ENCODE measurements around the gene GOLGA2.
"Not testable (repeated sequence)": the region's sequence is repeated elsewhere in the genome, so short reads cannot be mapped to it uniquely, and the experiment has no call there.

The GOLGA2 gene

GRCh38 chr9:128293091-128293490 lies 17.3 kb upstream of the GOLGA2 start:
- no peak for DNase-seq

GRCh38 chr9:128292009-128292408 lies 16.2 kb upstream of the GOLGA2 start:
- no peak for DNase-seq

DNA sequence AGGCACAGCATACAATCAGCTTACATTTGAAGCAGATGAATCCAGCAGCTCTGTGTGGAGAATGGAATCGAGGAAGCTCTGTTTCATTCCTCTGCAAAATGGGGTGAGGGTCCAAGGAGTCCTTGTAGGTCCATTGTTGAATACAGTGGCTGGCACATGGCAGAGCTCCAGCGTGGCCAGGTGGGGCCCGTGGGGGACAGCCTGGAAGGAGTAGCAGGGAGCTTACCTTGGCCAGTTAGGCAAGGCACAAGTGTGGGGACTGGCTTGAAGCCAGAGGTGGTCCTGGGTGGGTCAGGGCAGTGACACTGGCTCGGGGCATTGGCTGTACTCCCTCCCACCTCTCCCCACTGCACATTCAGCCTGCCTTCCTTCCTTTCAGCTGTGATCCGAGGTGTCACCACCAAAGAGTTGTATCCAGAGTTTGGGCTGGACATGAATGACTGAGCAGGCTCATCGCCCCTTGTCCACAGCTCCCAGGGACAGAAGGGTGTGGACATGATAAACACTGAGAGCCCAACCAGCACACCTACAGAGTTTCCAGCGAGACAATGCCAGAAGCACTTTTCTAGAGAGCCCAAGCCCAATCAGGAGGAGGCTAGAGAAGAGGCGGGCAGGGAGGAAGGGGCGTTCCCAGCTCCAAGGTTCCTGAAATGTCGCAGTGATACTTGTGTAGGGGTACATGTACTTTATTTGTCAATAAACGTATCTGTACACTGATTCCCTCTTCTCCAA lies 12.6 kb upstream of the GOLGA2 start:
- no peak for DNase-seq

- no peak for DNase-seq
Observed at GRCh38 chr9:128286440-128286839, 10.6 kb upstream of the GOLGA2 start.

- peak; percentile 31 to 75 for DNase-seq
Observed at GRCh38 chr9:128285033-128285784, 9.4 kb upstream of the GOLGA2 start.

DNA sequence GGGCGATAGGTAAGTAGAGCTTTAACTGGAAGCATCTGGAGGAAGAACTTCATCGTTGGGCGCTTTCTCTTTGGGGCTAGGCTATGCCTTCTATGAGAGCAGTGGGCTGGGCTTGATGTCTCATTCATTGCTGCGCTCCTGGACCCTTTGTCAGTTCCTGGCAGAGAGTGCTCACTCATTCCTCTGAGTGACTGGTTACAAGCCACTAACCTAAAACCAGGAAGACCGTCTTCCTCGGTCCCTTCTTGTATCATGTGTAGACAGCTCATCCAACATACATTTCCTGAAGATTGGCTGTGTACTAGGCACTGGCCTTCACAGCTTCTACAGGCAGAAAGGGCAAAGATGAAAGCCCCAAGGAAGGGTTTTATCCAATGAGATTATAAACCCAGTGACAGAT lies 6.7 kb upstream of the GOLGA2 start:
- DNase-seq: no peak

DNA sequence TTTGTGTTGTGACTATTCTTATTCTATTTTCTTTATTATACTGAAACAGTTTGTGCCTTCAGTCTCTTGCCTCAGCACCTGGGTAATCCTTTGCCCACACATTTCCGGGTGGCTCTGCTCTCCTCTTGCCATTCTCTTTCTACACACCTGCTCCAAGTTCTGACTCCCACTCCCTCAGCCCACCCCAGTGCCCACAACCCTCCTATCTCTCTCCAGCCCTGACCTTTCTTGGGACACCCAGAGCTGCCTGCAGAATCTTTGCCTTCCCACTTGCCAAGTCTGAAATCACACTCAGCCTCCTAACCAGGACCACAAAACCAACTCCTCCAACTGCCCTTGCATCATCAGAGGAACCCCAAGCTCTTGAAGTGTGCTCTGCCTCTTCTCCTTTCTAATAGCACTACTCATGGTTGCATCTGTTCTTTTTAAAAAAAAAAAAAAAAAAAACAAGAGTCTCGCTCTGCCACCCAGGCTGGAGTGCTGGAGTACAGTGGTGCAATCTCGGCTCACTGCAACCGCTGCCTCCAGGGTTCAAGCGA lies 4.3 kb upstream of the GOLGA2 start:
- DNase-seq: no peak

- DNase-seq: not testable (repeated sequence)
Observed at GRCh38 chr9:128279088-128280073, 3.6 kb upstream of the GOLGA2 start.

GRCh38 chr9:128276574-128277270 lies 915 bp upstream of the GOLGA2 start:
- peak in 1 of 2 experiments; percentile 27 for DNase-seq

DNA sequence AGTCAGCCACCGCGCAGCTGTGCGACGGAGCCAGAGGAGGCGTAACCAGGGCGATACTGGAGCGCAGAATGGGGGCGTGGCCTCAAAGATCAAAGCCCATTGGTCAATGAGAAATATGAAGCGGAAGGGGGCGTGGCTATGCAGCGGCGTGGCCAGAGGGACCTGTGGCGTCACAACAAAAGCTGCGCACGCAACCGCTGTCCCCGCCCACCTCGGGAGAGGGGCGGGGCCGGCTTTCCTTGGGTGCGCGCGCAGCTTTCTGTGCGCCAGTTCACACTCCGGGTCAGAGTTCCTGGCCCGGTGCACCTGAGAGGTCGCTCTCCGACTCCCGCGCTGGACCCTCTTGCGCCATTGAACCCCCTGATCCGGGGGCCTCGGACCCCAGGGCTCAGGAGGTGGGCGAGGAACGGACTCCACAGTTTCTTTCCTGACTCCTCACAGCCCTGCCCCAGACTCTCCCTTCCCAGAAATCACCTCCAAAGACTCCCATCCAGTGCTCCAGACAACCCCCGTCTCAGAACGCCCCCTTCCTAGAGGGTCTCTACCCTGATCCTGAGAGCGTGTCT lies 284 bp upstream of the GOLGA2 start, which contains the start of gene SWI5:
Gene SWI5, plus strand, starts transcription at position 269 of the 566 bp plus-strand sequence.
- peak; percentile 89 to 98 for DNase-seq

DNA sequence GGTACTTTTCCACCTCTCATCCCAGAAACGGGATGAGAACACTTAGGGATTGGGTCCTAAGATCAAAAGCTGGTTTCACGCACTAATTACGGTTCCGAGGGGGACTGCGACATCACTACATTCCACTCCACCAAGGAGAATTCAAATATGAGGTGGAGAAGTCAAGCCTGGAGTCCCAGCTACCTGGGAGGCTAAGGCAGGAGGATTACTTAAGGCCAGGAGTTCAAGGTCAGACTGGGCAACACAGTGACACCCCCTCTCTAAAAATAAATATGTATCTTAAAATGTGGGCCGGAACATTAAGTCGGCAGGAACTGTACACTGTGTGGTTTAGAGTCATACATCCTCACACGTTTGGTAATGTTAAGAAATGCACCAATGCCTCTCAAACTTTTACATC lies 1.6 kb downstream of the GOLGA2 start:
- DNase-seq: no peak

GRCh38 chr9:128271512-128271911 lies 4.3 kb downstream of the GOLGA2 start:
- DNase-seq: no peak

- DNase-seq: no peak
Observed at GRCh38 chr9:128271112-128271511, 4.7 kb downstream of the GOLGA2 start.

DNA sequence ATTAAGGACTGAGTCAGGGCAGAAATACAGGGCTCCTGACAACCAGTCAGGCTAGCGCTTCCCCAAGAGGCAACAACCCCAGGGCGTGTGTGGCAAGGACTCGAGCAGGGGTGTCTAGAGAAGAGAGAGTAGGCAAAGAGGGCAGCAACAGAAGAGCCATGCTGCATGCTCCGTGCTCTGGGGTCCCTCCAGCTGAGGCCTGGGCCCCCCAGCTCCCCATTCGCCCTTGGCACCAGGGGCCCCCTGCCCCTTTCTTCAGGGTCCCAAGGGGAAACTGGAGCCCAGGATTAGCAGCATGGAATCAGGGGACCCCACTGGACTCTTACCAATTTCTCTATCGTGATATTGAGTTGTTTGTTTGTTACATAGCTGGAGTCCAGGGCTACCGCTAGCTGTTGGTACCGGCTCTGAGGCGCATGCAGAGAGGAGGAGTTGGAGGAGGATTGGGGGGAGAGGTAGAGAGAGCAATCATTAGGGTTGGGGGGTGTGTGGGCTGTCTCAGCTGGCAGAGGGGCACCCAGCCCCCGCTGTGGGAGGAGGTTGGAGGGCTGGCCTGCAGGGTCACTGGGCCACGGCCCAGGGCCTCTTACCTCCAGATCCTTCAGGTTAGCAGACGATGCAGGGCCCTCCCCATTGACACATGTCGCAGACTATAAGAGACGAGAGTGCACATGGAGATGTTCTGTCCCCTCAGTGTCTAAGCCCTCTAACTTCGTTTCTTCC lies 8.8 kb downstream of the GOLGA2 start:
- no peak for DNase-seq

- DNase-seq: no peak
Observed at GRCh38 chr9:128265348-128265847, 10.4 kb downstream of the GOLGA2 start.

DNA sequence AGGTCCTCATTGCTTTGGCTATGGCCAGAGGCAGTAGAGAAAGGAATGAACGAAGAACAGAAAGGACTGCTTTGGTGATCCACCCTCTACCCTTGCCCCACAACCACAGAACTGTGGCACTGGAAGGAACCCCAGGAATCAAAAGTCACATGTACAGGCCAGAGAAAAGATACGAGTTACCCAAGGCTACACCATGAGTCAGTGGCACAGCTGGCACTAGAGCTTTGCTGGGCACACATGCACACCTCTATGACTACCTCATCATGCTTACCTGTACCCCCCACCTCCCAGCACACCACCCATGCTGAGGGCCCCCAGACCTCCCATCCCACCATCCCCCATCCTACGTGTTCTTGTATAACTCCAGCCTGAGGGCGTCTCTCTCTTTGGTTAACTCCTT lies 13.1 kb downstream of the GOLGA2 start:
- DNase-seq: no peak

DNA sequence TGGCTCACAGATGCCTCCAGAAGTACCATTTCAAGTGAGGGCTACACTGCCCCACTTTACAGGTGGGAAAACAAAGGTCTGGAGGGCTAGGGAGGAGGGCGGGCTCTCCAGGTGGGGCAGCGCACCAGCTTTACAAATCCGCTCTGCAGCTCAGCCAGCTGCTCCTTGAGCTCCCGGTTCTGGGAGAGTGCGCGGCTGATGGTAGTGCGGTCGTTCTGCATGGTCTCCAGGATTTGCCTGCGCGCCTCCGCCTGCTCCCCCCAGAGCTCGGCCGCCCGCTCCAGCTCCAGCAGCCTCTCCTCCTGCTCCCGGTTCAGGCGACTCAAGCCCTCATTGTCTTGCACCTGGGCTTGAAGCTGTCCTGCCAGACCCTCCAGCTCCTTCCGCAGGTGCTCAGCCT lies 15.5 kb downstream of the GOLGA2 start:
- DNase-seq: no peak

DNA sequence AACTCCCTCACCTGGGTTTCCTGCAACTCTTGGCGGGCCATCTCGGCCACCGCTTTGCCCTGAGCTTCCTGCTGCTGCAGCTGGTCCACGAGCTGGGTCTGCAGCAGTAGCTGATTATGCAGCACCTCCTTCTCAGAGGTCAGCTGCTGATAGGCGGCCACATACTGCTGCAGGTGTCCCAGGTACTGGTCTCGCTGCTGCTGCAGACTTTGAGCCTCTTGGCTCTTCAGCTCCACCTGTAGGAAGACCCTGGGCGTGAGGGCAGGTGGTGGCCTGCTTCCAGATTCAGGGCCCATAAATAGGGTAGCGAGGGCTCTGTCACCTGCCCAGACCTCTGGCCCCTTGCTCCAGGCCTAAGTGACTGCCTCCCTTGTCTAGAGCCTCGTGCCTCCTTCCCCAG lies 16.7 kb downstream of the GOLGA2 start:
- no peak for DNase-seq

- DNase-seq: no peak
Observed at GRCh38 chr9:128258326-128258725, 17.5 kb downstream of the GOLGA2 start.

DNA sequence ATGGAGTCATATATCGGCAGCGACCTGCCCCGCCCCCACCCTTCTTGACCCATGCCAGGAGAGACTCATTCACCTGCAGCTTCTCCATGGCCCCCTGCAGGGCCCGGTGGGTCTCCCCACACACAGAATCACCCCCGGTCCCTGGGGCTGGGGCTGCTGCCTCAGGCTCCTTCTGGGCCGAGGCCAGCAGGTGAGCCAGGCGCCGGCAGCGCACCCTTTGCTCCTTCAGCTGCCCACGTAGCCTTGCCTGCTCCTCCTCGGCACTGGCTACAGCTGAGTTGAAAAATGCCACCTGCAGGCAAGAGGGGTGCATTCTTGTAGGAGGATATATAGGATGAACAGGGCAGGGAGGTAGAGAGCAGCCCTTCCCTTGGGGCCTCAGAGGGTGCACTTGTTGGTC lies 17.9 kb downstream of the GOLGA2 start:
- DNase-seq: no peak
